Calu3 (cell line): Measurements from ENCODE around the gene IFNGR1. TPM values are rescaled to one million over a fixed set of nuclear protein-coding genes. Genes with fewer than 3 reads are reported as not detected.
"Not testable (repeated sequence)": the region's sequence is repeated elsewhere in the genome, so short reads cannot be mapped to it uniquely, and the experiment has no call there.

Source experiments
- BruUV-seq: library from RNA; stranded (reverse); fragments of 400-500 nt; replicated peaks from 2 replicates; lab custom pipeline; 2021; lab: Mats Ljungman, UMichigan
- CTCF ChIA-PET: fragments of 300-600 bp; sonication (Branson Sonifier 250); formaldehyde crosslinking; loops from one replicate; lab custom pipeline; 2022; ENCODE audit warnings: antibody characterized with exemption; lab: Charles Lee
- DNase-seq: peaks from one replicate; pipeline ENCODE4 v3.0.0; 2022
- H3K27ac Mint-ChIP-seq: one replicate; pipeline ENCODE4 v1.8.0; 2022; ENCODE audit warnings: mixed read lengths; ENCODE audit not compliant: unreplicated experiment
- H3K27me3 Mint-ChIP-seq: one replicate; pipeline ENCODE4 v1.8.0; 2022; ENCODE audit warnings: mixed read lengths; ENCODE audit not compliant: unreplicated experiment
- H3K36me3 Mint-ChIP-seq: one replicate; pipeline ENCODE4 v1.8.0; 2022; ENCODE audit warnings: mild to moderate bottlenecking, moderate library complexity, mixed read lengths; ENCODE audit not compliant: insufficient read depth, unreplicated experiment
- H3K4me1 Mint-ChIP-seq: one replicate; pipeline ENCODE4 v1.8.0; 2022; ENCODE audit warnings: mild to moderate bottlenecking, low read depth, mixed read lengths; ENCODE audit not compliant: unreplicated experiment
- H3K4me3 Mint-ChIP-seq: one replicate; pipeline ENCODE4 v1.8.0; 2022; ENCODE audit warnings: mild to moderate bottlenecking, low read depth, moderate library complexity, mixed read lengths; ENCODE audit not compliant: unreplicated experiment
- H3K9me3 Mint-ChIP-seq: one replicate; pipeline ENCODE4 v1.8.0; 2022; ENCODE audit warnings: low read depth, mixed read lengths; ENCODE audit not compliant: unreplicated experiment
- intact Hi-C: fragments of 100-400 bp; cut with micrococcal nuclease; formaldehyde crosslinking; loops from one replicate; pipeline ENCODE4 v1.10.0; 2022; ENCODE audit not compliant: unreplicated experiment
- total RNA-seq: library from RNA; stranded (reverse); gene quantifications from 2 replicates; pipeline ENCODE4 v1.2.3, GENCODE V29; 2022
- TF ChIP-seq, protein P1 (sequence below): fragments of 200-600 bp; IDR thresholded peaks from one replicate; pipeline ENCODE4 v1.8.0; 2022; ENCODE audit warnings: antibody characterized with exemption; ENCODE audit not compliant: unreplicated experiment

The IFNGR1 gene
- total RNA-seq, 1 experiment from 2014 or later: 26.4 TPM

DNA sequence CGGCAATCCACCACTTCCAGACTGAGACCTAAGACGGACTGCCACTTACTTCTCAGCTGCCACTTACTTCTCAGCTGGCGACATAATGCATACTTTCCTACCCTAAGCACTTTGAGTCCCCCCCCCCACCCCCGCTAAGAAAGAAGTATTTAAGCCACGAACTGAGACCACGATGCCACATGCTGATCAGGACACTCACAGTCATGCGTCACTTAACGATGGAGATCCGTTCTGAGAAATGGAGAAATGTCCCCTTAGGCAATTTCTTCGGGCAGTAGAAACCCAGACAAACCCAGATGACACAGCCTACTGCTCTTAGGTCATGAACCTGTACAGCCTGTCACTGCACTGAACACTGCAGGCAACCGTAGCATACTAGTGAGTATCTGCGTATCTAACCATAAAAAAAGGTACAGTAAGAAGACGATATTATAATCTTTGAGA, 690 bp downstream of the IFNGR1 start:
- Mint-ChIP-seq H3K4me1 (peaks cover 45% of the 10 kb centered on the region), H3K9me3 (no peaks in the 10 kb centered on the region), H3K27me3 (no peaks in the 10 kb centered on the region), H3K36me3 (peaks cover 30% of the 10 kb centered on the region), H3K27ac (peak overlapping the region; percentile 88), H3K4me3 (peak overlapping the region; percentile 80)
- no TSS peak for BruUV-seq
- intact Hi-C loops: loop anchor here (10.0 kb wide), 1 partner anchor 46 kb away; no protein-coding TSS in a partner anchor
- TF ChIP-seq, protein P1, sequence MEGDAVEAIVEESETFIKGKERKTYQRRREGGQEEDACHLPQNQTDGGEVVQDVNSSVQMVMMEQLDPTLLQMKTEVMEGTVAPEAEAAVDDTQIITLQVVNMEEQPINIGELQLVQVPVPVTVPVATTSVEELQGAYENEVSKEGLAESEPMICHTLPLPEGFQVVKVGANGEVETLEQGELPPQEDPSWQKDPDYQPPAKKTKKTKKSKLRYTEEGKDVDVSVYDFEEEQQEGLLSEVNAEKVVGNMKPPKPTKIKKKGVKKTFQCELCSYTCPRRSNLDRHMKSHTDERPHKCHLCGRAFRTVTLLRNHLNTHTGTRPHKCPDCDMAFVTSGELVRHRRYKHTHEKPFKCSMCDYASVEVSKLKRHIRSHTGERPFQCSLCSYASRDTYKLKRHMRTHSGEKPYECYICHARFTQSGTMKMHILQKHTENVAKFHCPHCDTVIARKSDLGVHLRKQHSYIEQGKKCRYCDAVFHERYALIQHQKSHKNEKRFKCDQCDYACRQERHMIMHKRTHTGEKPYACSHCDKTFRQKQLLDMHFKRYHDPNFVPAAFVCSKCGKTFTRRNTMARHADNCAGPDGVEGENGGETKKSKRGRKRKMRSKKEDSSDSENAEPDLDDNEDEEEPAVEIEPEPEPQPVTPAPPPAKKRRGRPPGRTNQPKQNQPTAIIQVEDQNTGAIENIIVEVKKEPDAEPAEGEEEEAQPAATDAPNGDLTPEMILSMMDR: no peak
- CTCF ChIA-PET: no interaction called here
- DNase-seq: no peak

DNA sequence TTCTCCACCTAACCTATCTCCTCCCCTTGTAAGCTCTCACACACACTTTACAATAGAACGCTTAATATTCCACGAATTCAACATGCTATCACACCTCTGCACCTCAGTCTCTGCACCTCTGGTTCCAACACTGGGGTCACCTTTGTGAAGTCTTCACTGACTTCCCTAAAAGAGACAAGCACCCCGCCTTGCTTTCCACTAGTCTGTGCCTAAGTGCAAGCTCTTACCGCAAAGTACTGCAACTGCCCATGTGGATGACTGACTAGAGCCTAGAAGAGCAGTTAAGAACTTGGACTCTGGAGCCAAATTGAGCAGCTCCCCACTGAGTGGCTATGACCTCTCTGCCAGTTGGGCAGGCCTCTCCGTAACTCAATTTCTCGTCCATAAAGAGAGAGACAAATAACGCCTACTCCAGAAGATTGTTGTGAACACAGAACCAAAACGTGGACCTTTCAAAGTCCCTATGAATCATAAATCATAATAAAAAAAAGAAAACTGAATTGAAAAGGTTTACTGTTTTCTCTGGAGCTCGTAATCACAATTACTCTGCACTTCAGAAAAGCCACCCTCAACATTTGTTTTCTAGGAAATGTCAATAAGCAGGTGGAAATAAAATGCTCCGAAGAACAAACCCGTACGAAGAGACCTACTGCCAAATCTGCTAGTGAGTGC, 1.2 kb downstream of the IFNGR1 start:
- no peaks in the 10 kb centered on the region for H3K9me3 Mint-ChIP-seq
- H3K27me3 Mint-ChIP-seq: no peaks in the 10 kb centered on the region
- TF ChIP-seq, protein P1: no peak
- BruUV-seq: TSS peak; percentile 54
- peaks cover 42% of the 10 kb centered on the region for H3K4me1 Mint-ChIP-seq
- peak overlapping the region; percentile 88 for H3K27ac Mint-ChIP-seq
- peaks cover 30% of the 10 kb centered on the region for H3K36me3 Mint-ChIP-seq
- intact Hi-C loops: loop anchor here (10.0 kb wide), 1 partner anchor 47 kb away; no protein-coding TSS in a partner anchor
- peak overlapping the region; percentile 80 for H3K4me3 Mint-ChIP-seq
- DNase-seq: no peak
- CTCF ChIA-PET: no interaction called here

DNA sequence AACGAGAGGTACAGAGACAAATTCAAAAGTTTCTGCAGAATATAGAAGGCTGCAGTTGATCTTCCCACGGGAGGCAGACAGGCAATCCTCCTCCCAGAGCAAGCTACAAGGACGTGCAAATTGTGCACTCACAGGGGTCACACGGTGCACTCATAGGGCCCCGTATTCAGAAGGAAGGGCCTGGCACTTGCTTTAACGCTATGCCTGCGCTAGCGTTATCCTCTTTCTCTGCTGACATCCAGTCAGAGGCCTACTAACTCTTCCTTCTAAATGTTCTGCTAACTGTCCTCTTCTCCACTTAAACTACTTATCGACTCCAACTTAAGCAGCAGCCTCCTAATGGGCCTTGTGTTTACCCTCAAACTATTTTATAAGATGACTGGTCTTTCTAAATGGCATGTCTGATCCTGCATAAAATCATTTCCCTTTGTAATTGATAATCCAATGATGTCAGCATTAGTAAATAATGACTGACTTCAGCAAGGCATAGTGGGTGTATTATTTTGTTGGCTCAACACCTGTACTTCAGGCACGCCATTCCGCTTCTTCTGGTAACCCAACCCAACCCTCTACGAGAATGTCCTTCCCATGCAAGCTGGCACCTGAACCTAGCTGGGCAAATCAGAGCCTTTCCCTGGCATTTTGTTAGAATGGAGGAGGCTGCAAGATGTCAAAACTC, 2.2 kb downstream of the IFNGR1 start:
- BruUV-seq: no TSS peak
- intact Hi-C loops: loop anchor here (10.0 kb wide), 1 partner anchor 48 kb away; no protein-coding TSS in a partner anchor
- H3K4me3 Mint-ChIP-seq: peak overlapping the region; percentile 80
- H3K27ac Mint-ChIP-seq: peak overlapping the region; percentile 88
- TF ChIP-seq, protein P1: no peak
- peak; percentile 5 for DNase-seq
- no peaks in the 10 kb centered on the region for H3K27me3 Mint-ChIP-seq
- H3K9me3 Mint-ChIP-seq: no peaks in the 10 kb centered on the region
- peaks cover 42% of the 10 kb centered on the region for H3K4me1 Mint-ChIP-seq
- CTCF ChIA-PET: no interaction called here
- peaks cover 30% of the 10 kb centered on the region for H3K36me3 Mint-ChIP-seq

DNA sequence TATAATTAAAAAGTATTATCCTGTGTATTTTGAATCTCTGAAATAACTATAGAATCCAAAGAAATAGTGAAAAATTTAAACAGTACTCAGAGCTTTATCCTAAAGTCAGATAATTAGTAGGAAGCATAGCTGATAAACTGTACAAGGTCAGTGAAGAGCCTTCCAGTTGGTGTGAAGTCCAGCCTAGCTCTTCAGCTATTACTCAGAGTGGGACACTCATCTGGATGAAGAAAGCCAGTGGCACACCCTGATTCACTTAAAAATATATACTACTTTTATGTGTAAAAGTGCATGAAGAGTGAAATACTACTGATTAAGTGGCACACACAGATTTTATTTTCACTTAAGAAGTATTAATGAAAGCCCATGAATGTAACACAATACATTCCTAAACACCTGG, 3.1 kb downstream of the IFNGR1 start:
- Mint-ChIP-seq H3K36me3 (peaks cover 30% of the 10 kb centered on the region), H3K4me3 (peak overlapping the region; percentile 80), H3K27ac (no peak overlapping the region), H3K27me3 (no peaks in the 10 kb centered on the region), H3K9me3 (no peaks in the 10 kb centered on the region), H3K4me1 (peaks cover 42% of the 10 kb centered on the region)
- no TSS peak for BruUV-seq
- no peak for DNase-seq
- intact Hi-C loops: loop anchor here (10.0 kb wide), 1 partner anchor 49 kb away; no protein-coding TSS in a partner anchor
- CTCF ChIA-PET: no interaction called here
- TF ChIP-seq, protein P1: no peak

DNA sequence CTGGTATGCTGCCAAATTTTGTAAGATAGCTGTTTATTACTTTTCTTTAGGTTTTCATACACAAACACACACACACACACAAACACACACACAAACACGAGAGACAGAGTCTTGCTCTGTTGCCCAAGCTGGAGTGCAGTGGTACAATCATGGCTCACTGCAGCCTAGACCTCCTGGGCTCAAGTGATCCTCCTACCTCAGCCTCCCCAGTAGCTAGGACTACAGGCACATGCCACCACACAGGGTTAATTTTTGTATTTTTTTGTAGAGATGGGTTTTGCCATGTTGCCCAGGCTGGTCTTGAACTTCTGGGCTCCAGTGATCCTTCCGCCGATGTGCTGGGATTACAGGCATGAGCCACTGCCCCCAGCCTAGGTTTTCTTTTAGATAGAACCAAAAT, 3.6 kb downstream of the IFNGR1 start:
- CTCF ChIA-PET, H3K27ac Mint-ChIP-seq, H3K9me3 Mint-ChIP-seq, H3K4me3 Mint-ChIP-seq, H3K27me3 Mint-ChIP-seq, DNase-seq, BruUV-seq: not testable (repeated sequence)
- Mint-ChIP-seq H3K4me1 (peaks cover 38% of the 10 kb centered on the region), H3K36me3 (peaks cover 30% of the 10 kb centered on the region)
- intact Hi-C loops: loop anchor here (10.0 kb wide), 1 partner anchor 49 kb away; no protein-coding TSS in a partner anchor
